ENCODE measurements around the gene ZNF236. TPM values are rescaled to one million over a fixed set of nuclear protein-coding genes. Genes with fewer than 3 reads are reported as not detected.

The ZNF236 gene
- total and polyA plus RNA-seq, 2 of the 13 experiments (the other 11 are each of a cell fraction or from before 2014, with no cell fraction given): 3.0 to 7.2 TPM

DNA sequence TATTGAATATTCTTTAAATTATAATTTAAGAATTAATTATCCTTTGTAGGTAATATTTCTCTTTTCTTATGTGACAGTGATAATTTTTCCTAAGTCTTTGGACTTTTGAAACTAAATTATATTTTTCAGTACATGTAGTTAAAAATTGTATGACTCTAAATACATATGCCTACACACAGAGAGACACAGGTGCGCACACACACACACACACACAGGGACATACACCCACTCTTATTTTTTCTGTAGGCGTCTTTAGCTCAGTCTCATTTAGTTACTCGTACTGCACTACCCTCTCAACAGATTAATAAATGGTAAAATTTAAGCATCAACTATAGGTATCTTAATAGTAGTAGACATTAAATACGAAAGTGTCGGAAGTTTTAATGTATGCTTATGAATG is 56.1 kb downstream of the ZNF236 start:
- Histone ChIP-seq H3K4me1 (ENCODE audit: insufficient read depth, low read length) (no peaks in the 10 kb centered on the region), H2AFZ (ENCODE audit: low read length) (no peak overlapping the region), H4K20me1 (ENCODE audit: insufficient read depth, low read length) (no peaks in the 10 kb centered on the region), H3K79me2 (ENCODE audit: insufficient read depth, low read length) (no peaks in the 10 kb centered on the region), H3K9ac (ENCODE audit: insufficient read depth, low read depth, low read length) (no peak overlapping the region), H3K4me3 (replicated peaks in 1 of 3; ENCODE audit: insufficient read depth in 1 of 3, low read depth in 2 of 3, low read length in 3 of 3) (no peak overlapping the region), H3K27me3 (ENCODE audit: control insufficient read depth in 1 of 2, insufficient read depth in 2 of 2, low read length in 2 of 2) (no peaks in the 10 kb centered on the region), H3K36me3 (replicated peaks in 1 of 2; ENCODE audit: control insufficient read depth in 1 of 2, insufficient read depth in 2 of 2, low read length in 2 of 2) (peaks cover 7 to 35% of the 10 kb centered on the region in 2 experiments; a peak in 4 of 5 replicates), H3K27ac (ENCODE audit: extremely low read length, insufficient read depth, low read length) (no peak overlapping the region), H3K4me2 (ENCODE audit: low read depth, low read length) (no peak overlapping the region), H3K9me3 (ENCODE audit: low read length) (no peaks in the 10 kb centered on the region)
- TF ChIP-seq, protein P1, sequence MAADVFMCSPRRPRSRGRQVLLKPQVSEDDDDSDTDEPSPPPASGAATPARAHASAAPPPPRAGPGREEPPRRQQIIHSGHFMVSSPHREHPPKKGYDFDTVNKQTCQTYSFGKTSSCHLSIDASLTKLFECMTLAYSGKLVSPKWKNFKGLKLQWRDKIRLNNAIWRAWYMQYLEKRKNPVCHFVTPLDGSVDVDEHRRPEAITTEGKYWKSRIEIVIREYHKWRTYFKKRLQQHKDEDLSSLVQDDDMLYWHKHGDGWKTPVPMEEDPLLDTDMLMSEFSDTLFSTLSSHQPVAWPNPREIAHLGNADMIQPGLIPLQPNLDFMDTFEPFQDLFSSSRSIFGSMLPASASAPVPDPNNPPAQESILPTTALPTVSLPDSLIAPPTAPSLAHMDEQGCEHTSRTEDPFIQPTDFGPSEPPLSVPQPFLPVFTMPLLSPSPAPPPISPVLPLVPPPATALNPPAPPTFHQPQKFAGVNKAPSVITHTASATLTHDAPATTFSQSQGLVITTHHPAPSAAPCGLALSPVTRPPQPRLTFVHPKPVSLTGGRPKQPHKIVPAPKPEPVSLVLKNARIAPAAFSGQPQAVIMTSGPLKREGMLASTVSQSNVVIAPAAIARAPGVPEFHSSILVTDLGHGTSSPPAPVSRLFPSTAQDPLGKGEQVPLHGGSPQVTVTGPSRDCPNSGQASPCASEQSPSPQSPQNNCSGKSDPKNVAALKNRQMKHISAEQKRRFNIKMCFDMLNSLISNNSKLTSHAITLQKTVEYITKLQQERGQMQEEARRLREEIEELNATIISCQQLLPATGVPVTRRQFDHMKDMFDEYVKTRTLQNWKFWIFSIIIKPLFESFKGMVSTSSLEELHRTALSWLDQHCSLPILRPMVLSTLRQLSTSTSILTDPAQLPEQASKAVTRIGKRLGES (CRISPR knock-in tag; IDR thresholded peaks at IDR 0.05; ENCODE audit: borderline replicate concordance): no peak
- TF ChIP-seq REXO4 (CRISPR knock-in tag; IDR thresholded peaks at IDR 0.05; ENCODE audit: borderline replicate concordance): no peak
- no peak for TF ChIP-seq KDM1A (CRISPR knock-in tag; IDR thresholded peaks at IDR 0.05)
- TF ChIP-seq, protein P2, sequence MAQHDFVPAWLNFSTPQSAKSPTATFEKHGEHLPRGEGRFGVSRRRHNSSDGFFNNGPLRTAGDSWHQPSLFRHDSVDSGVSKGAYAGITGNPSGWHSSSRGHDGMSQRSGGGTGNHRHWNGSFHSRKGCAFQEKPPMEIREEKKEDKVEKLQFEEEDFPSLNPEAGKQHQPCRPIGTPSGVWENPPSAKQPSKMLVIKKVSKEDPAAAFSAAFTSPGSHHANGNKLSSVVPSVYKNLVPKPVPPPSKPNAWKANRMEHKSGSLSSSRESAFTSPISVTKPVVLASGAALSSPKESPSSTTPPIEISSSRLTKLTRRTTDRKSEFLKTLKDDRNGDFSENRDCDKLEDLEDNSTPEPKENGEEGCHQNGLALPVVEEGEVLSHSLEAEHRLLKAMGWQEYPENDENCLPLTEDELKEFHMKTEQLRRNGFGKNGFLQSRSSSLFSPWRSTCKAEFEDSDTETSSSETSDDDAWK (CRISPR knock-in tag; IDR thresholded peaks at IDR 0.05): no peak
- TF ChIP-seq, protein P3, sequence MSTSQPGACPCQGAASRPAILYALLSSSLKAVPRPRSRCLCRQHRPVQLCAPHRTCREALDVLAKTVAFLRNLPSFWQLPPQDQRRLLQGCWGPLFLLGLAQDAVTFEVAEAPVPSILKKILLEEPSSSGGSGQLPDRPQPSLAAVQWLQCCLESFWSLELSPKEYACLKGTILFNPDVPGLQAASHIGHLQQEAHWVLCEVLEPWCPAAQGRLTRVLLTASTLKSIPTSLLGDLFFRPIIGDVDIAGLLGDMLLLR (CRISPR knock-in tag; IDR thresholded peaks at IDR 0.05): no peak
- TF ChIP-seq, protein P4, sequence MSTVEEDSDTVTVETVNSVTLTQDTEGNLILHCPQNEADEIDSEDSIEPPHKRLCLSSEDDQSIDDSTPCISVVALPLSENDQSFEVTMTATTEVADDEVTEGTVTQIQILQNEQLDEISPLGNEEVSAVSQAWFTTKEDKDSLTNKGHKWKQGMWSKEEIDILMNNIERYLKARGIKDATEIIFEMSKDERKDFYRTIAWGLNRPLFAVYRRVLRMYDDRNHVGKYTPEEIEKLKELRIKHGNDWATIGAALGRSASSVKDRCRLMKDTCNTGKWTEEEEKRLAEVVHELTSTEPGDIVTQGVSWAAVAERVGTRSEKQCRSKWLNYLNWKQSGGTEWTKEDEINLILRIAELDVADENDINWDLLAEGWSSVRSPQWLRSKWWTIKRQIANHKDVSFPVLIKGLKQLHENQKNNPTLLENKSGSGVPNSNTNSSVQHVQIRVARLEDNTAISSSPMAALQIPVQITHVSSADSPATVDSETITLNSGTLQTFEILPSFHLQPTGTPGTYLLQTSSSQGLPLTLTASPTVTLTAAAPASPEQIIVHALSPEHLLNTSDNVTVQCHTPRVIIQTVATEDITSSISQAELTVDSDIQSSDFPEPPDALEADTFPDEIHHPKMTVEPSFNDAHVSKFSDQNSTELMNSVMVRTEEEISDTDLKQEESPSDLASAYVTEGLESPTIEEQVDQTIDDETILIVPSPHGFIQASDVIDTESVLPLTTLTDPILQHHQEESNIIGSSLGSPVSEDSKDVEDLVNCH (CRISPR knock-in tag; IDR thresholded peaks at IDR 0.05): no peak
- no peak for TF ChIP-seq CEBPB (IDR thresholded peaks at IDR 0.05; ENCODE audit: borderline replicate concordance, low read depth, low read length)
- TF ChIP-seq HOXD1 (CRISPR knock-in tag; IDR thresholded peaks at IDR 0.05): no peak
- FAIRE-seq: no peak
- ChIA-PET CTCF (ENCODE audit: low intra/inter-chr PET ratio, low total read pairs) (no interaction called here), POLR2A (no interaction called here)
- ATAC-seq: no peak
- in situ Hi-C loops (cut with HindIII; ENCODE audit: extremely low pct_ligation_motif_present, low pct_unique_long_range_greater_than_20kb) (no loop called here), intact Hi-C loops (cut with micrococcal nuclease; ENCODE audit: unreplicated experiment) (no loop called here)
- BruUV-seq (replicated peaks): no TSS peak
- 98% methylated on average over 5 of the region's 5 CpGs for WGBS (ENCODE audit: low lambda C conversion rate)
- no peak for DNase-seq (ENCODE audit: low spot score)
